Measurements from ENCODE around the gene PLEKHH2. TPM values are rescaled to one million over a fixed set of nuclear protein-coding genes. Genes with fewer than 3 reads are reported as not detected.
"Not testable (repeated sequence)": the region's sequence is repeated elsewhere in the genome, so short reads cannot be mapped to it uniquely, and the experiment has no call there.

PLEKHH2 gene
- 53.6 TPM for total RNA-seq
- polyA plus RNA-seq, result 7.0 TPM

GRCh38 chr2:43637030-43637803 is at the start of gene PLEKHH2:
Gene PLEKHH2, plus strand, starts transcription at chr2:43637260. Its CDS starts 7,414 bp downstream, at chr2:43644674.
- H3K4me1 ChIP-seq (ENCODE audit: insufficient read depth), result no peaks in the 10 kb centered on the region
- no peaks in the 10 kb centered on the region for H3K36me3 ChIP-seq (ENCODE audit: insufficient read depth)
- H3K27ac ChIP-seq (ENCODE audit: low read depth), result peak within 1 kb of the TSS; percentile 80
- peak within 1 kb of the TSS; percentile 73 for H3K4me3 ChIP-seq (ENCODE audit: low read depth, low read length)
- WGBS, result under 1% methylated on average over 75 of the region's 75 CpGs
- peak; percentile 69 for DNase-seq (ENCODE audit: extremely low spot score)

- DNase-seq (ENCODE audit: extremely low spot score), result no peak
- H3K4me1 ChIP-seq (ENCODE audit: insufficient read depth), result no peaks in the 10 kb centered on the region
- H3K36me3 ChIP-seq (ENCODE audit: insufficient read depth), result peaks cover 4% of the 10 kb centered on the region
- no peak overlapping the region for H3K27ac ChIP-seq (ENCODE audit: low read depth)
- no peak overlapping the region for H3K4me3 ChIP-seq (ENCODE audit: low read depth, low read length)
Observed at GRCh38 chr2:43592443-43592842, 44.6 kb upstream of the PLEKHH2 start.

DNA sequence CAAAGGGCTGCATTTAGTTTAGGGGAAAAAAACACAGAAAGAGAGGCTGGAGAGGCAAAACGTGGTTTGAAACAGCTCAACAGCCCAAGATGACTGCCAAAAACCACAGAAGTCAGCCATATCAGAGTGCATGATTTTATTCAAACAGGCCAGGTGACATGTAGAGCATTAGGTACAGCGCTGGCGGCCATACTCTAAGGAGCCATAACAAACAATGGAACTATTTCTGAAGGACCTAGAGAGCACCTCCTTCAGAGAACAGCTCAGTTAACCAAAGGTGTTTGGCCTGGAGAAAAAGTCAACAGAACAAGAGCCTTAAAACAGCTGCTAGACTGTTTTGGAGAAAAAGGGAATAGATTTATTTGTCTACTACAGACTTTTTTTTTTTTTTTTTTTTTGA is 43.8 kb upstream of the PLEKHH2 start:
- Histone ChIP-seq H3K4me1 (ENCODE audit: insufficient read depth) (no peaks in the 10 kb centered on the region), H3K4me3 (ENCODE audit: low read depth, low read length) (no peak overlapping the region), H3K27ac (ENCODE audit: low read depth) (no peak overlapping the region), H3K36me3 (ENCODE audit: insufficient read depth) (peaks cover 4% of the 10 kb centered on the region)
- no peak for DNase-seq (ENCODE audit: extremely low spot score)
- WGBS, result 87% methylated on average over 3 of the region's 3 CpGs

GRCh38 chr2:43594875-43595274 is 42.2 kb upstream of the PLEKHH2 start:
- H3K36me3 ChIP-seq (ENCODE audit: insufficient read depth), result peaks cover 4% of the 10 kb centered on the region
- 92% methylated on average over 3 of the region's 3 CpGs for WGBS
- DNase-seq (ENCODE audit: extremely low spot score), result no peak
- H3K27ac ChIP-seq (ENCODE audit: low read depth), result no peak overlapping the region
- peak overlapping the region; percentile 58 for H3K4me3 ChIP-seq (ENCODE audit: low read depth, low read length)
- no peaks in the 10 kb centered on the region for H3K4me1 ChIP-seq (ENCODE audit: insufficient read depth)

- peak within 1 kb of the TSS; percentile 87 for H3K27ac ChIP-seq (ENCODE audit: low read depth)
- peaks cover 3% of the 10 kb centered on the region for H3K36me3 ChIP-seq (ENCODE audit: insufficient read depth)
- under 1% methylated on average over 52 of the region's 52 CpGs for WGBS
- peak; percentile 97 for DNase-seq (ENCODE audit: extremely low spot score)
- peak within 1 kb of the TSS; percentile 58 for H3K4me3 ChIP-seq (ENCODE audit: low read depth, low read length)
- no peaks in the 10 kb centered on the region for H3K4me1 ChIP-seq (ENCODE audit: insufficient read depth)
Observed at GRCh38 chr2:43595603-43596412, 41.3 kb upstream of the PLEKHH2 start, which contains the start of gene THADA. Gene THADA, minus strand, starts transcription at chr2:43596038. Its CDS starts 3,646 bp downstream, at chr2:43592392.

- H3K4me1 ChIP-seq (ENCODE audit: insufficient read depth); H3K4me3 ChIP-seq (ENCODE audit: low read depth, low read length); H3K36me3 ChIP-seq (ENCODE audit: insufficient read depth); DNase-seq (ENCODE audit: extremely low spot score); H3K27ac ChIP-seq (ENCODE audit: low read depth): not testable (repeated sequence)
- WGBS, result 61% methylated on average over 1 of the region's 1 CpG
Observed at GRCh38 chr2:43600596-43600995, 36.5 kb upstream of the PLEKHH2 start.

DNA sequence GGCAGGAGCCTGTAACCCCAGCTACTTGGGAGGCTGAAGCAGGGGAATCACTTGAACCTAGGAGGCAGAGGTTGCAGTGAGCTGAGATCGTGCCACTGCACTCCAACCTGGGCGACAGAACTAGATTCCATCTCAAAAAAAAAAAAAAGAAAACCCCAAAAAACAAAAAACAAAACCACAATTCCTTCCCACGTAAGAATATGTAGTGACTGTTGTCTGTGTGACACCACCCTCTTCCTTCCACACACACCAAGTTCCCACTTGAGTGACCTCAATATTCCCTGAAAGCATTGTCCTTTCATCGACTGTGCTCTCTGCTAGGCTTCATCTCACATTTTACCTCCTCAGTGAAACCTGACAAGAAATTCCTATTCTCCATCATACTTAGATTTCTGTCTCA is 32.4 kb upstream of the PLEKHH2 start:
- H3K4me3 ChIP-seq (ENCODE audit: low read depth, low read length), result no peak overlapping the region
- DNase-seq (ENCODE audit: extremely low spot score), result no peak
- 82% methylated on average over 4 of the region's 4 CpGs for WGBS
- H3K4me1 ChIP-seq (ENCODE audit: insufficient read depth), result no peaks in the 10 kb centered on the region
- no peak overlapping the region for H3K27ac ChIP-seq (ENCODE audit: low read depth)
- no peaks in the 10 kb centered on the region for H3K36me3 ChIP-seq (ENCODE audit: insufficient read depth)

GRCh38 chr2:43605079-43605655 is 31.9 kb upstream of the PLEKHH2 start:
- Histone ChIP-seq H3K4me1 (ENCODE audit: insufficient read depth) (no peaks in the 10 kb centered on the region), H3K36me3 (ENCODE audit: insufficient read depth) (no peaks in the 10 kb centered on the region), H3K27ac (ENCODE audit: low read depth) (no peak overlapping the region), H3K4me3 (ENCODE audit: low read depth, low read length) (no peak overlapping the region)
- WGBS, result 10% methylated on average over 2 of the region's 2 CpGs
- no peak for DNase-seq (ENCODE audit: extremely low spot score)

DNA sequence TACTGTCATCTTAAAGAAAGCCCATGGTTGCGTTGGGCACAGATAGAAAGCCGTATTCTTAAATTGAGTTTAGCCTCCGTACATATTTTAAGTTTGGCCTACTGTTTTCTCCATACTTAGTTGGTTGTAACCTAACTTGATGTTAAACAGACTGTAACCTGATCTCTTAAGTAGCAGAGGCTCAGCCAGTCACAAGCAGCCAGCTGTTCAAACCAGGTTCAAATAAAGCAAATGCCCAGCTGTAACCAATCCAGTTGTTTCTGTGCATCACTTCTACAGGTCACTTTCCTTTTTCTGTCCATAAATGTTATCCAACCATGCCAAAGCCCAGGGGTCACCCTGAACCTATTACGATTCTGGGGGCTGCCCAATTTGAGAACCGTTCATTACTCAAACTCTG is 31.2 kb upstream of the PLEKHH2 start:
- Histone ChIP-seq H3K36me3 (ENCODE audit: insufficient read depth) (no peaks in the 10 kb centered on the region), H3K4me3 (ENCODE audit: low read depth, low read length) (no peak overlapping the region), H3K27ac (ENCODE audit: low read depth) (no peak overlapping the region), H3K4me1 (ENCODE audit: insufficient read depth) (no peaks in the 10 kb centered on the region)
- WGBS, result 84% methylated on average over 5 of the region's 5 CpGs
- DNase-seq (ENCODE audit: extremely low spot score), result no peak

- Histone ChIP-seq H3K36me3 (ENCODE audit: insufficient read depth) (no peaks in the 10 kb centered on the region), H3K4me3 (ENCODE audit: low read depth, low read length) (no peak overlapping the region), H3K27ac (ENCODE audit: low read depth) (no peak overlapping the region), H3K4me1 (ENCODE audit: insufficient read depth) (no peaks in the 10 kb centered on the region)
- WGBS, result 49% methylated on average over 6 of the region's 6 CpGs
- no peak for DNase-seq (ENCODE audit: extremely low spot score)
Observed at GRCh38 chr2:43609290-43609918, 27.7 kb upstream of the PLEKHH2 start.

DNA sequence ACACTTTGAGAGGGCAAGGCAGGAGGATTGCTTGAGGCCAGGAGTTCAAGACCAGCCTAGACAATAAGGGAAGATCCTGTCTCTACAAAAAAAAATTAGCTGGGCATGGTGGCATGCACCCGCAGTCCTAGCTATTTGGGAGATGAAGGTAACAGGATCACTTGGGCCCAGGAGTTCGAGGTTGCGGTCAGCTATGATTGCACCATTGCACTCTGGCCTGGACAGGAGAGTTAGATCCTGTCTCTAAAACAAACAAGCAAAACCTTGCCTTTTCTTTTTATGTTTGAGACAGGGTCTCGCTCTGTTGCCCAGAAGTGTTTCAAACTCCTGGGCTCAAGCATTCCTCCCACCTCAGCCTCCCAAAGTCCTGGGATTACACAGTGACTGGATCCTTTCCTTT is 26.7 kb upstream of the PLEKHH2 start:
- no peak overlapping the region for H3K27ac ChIP-seq (ENCODE audit: low read depth)
- WGBS, result 96% methylated on average over 4 of the region's 4 CpGs

DNA sequence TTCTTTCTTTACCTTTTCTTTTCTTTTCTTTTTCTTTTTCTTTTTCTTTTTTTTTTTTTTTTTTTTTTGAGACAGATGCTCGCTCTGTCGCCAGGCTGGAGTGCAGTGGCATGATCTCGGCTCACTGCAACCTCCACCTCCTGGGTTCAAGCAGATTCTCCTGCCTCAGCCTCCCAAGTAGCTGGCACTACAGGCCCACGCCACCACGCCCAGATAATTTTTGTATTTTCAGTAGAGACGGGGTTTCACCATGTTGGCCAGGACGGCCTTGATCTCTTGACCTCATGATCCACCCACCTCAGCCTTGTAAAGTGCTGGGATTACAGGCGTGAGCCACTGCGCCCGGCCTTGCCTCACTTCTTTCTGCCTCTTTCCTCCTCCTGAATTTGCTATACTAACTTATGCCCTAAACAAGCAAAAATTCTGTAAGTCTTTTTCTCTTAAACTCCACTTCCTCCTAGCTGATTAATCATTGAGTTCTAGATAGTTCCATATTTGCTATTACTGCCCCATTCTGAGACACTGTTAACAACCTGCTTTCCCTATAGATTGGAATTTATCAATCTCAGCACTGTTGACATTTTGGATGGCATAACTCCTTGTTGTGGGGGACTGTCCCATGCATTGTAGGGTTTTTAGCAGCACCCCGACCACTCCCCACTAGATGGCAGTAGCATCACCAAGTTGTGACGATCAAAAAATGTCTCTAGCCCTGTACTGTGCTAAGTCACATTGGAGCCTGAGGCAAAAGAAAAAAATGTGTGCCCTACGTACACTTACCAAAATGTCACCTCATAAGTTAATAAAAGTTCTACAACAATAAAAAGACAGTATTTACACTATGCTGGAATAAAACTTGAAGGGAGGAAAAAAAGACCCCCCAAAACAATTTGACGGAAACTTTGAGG is 24.8 kb upstream of the PLEKHH2 start:
- DNase-seq (ENCODE audit: extremely low spot score), result peak; percentile 41
- 58% methylated on average over 14 of the region's 14 CpGs for WGBS

More for the DNA sequence above, 26.7 kb upstream of the PLEKHH2 start:
- Histone ChIP-seq H3K36me3 (ENCODE audit: insufficient read depth) (no peaks in the 10 kb centered on the region), H3K4me1 (ENCODE audit: insufficient read depth) (no peaks in the 10 kb centered on the region), H3K4me3 (ENCODE audit: low read depth, low read length) (no peak overlapping the region)
- no peak for DNase-seq (ENCODE audit: extremely low spot score)

More for the DNA sequence above, 24.8 kb upstream of the PLEKHH2 start:
- no peak overlapping the region for H3K27ac ChIP-seq (ENCODE audit: low read depth)
- no peak overlapping the region for H3K4me3 ChIP-seq (ENCODE audit: low read depth, low read length)
- H3K36me3 ChIP-seq (ENCODE audit: insufficient read depth), result no peaks in the 10 kb centered on the region
- no peaks in the 10 kb centered on the region for H3K4me1 ChIP-seq (ENCODE audit: insufficient read depth)

Data from urinary bladder (tissue), 4 donors.